A549 (cell line): ENCODE measurements around the gene PPP6R1. TPM values are rescaled to one million over a fixed set of nuclear protein-coding genes. Genes with fewer than 3 reads are reported as not detected.

Source experiments
- ATAC-seq, 2 experiments: fragments of 200-7000 bp in 1 of 2; fragments of >200 bp in 1 of 2; cut with Nextera tagmentation in 1 of 2; cut with Tn5 transposase in 1 of 2; 3 replicates each; pipeline versions ENCODE4 v1.8.0 to v1.9.1; 2018 to 2020; ENCODE audit warnings: mild to moderate bottlenecking in 1 of 2, moderate library complexity in 1 of 2
- CTCF ChIA-PET: fragments of 300-600 bp; sonication (Branson Sonifier 250); formaldehyde crosslinking; extraction: SDS; loops from one replicate; lab custom pipeline; 2021; ENCODE audit warnings: antibody characterized with exemption, inconsistent platforms; lab: Yijun Ruan, JAX
- POLR2A ChIA-PET: fragments of 350-600 bp; formaldehyde crosslinking; extraction: SDS; loops from one replicate; lab custom pipeline; 2021; ENCODE audit warnings: antibody characterized with exemption, inconsistent platforms; lab: Yijun Ruan, JAX
- DNase-seq, 2 experiments: peaks; one replicate each; pipeline versions ENCODE4 v3.0.0 to v3.0.0-alpha.2; 2011 to 2016; ENCODE audit warnings: low read depth in 1 of 2, low spot score in 1 of 2
- FAIRE-seq: peaks from 2 replicates; lab custom pipeline; 2011; peaks lifted over from hg19 to GRCh38; lab: Jason Lieb, UNC
- H3K27ac ChIP-seq, 2 experiments: fragments of >200 bp; sonication (Bioruptor Twin); formaldehyde crosslinking; 3 replicates each; pipeline ENCODE4 v1.5.1; 2016 to 2017
- H3K4me1 ChIP-seq: fragments of >200 bp; sonication (Bioruptor Twin); formaldehyde crosslinking; 3 replicates; pipeline ENCODE4 v1.6.1; 2016
- H3K4me2 ChIP-seq: fragments of >200 bp; sonication (Bioruptor Twin); formaldehyde crosslinking; 3 replicates; pipeline ENCODE4 v1.6.1; 2016
- H3K4me3 ChIP-seq: fragments of >200 bp; sonication (Bioruptor Twin); formaldehyde crosslinking; 3 replicates; pipeline ENCODE4 v1.5.1; 2016
- H3K9me3 ChIP-seq: fragments of >200 bp; sonication (Bioruptor Twin); formaldehyde crosslinking; 3 replicates; pipeline ENCODE4 v1.6.1; 2016
- BHLHE40 ChIP-seq: IDR thresholded peaks from 2 replicates; pipeline ENCODE4 v1.6.1; 2012; ENCODE audit warnings: low read depth, low read length, inconsistent platforms
- CBX2 ChIP-seq: fragments of 200-600 bp; sonication (generic); IDR thresholded peaks from 2 replicates; pipeline ENCODE4 v1.6.1; 2016; ENCODE audit warnings: low read depth, mild to moderate bottlenecking, borderline replicate concordance
- CBX8 ChIP-seq: fragments of 200-600 bp; sonication (generic); IDR thresholded peaks from 2 replicates; pipeline ENCODE4 v1.6.1; 2016
- CHD2 ChIP-seq: fragments of 150-350 bp; IDR thresholded peaks from 2 replicates; pipeline ENCODE4 v1.6.1; 2014; ENCODE audit warnings: low read length; ENCODE audit not compliant: partially characterized antibody
- EHF ChIP-seq: fragments of 250-450 bp; sonication (Bioruptor Pico); IDR thresholded peaks from 2 replicates; pipeline ENCODE4 v1.5.0; 2020; ENCODE audit warnings: mild to moderate bottlenecking
- EHMT2 ChIP-seq: fragments of 200-600 bp; sonication (generic); IDR thresholded peaks from 2 replicates; pipeline ENCODE4 v1.6.1; 2016; ENCODE audit warnings: antibody characterized with exemption, low read depth, mild to moderate bottlenecking, moderate library complexity
- FOSL2 ChIP-seq, 2 experiments: fragments of 450-650 bp in 1 of 2; fragments of >200 bp in 1 of 2; sonication (Bioruptor Twin) in 1 of 2; formaldehyde crosslinking; IDR thresholded peaks; 2 replicates each; pipeline versions ENCODE4 v1.5.0 to v1.6.1; 2016 to 2020; ENCODE audit warnings: mild to moderate bottlenecking in 1 of 2, moderate library complexity in 1 of 2
- FOXS1 ChIP-seq: fragments of 250-450 bp; sonication (Bioruptor Pico); IDR thresholded peaks from 2 replicates; pipeline ENCODE4 v1.5.0; 2020; ENCODE audit warnings: mild to moderate bottlenecking, moderate library complexity
- HDAC2 ChIP-seq: fragments of 200-600 bp; sonication (generic); IDR thresholded peaks from 2 replicates; pipeline ENCODE4 v1.6.1; 2016
- HMGXB4 ChIP-seq: fragments of 250-450 bp; sonication (Bioruptor Pico); IDR thresholded peaks from 2 replicates; pipeline ENCODE4 v1.5.0; 2021; ENCODE audit warnings: mild to moderate bottlenecking, moderate library complexity, borderline replicate concordance
- HOXB5 ChIP-seq: fragments of 250-450 bp; sonication (Bioruptor Pico); IDR thresholded peaks from 2 replicates; pipeline ENCODE4 v1.5.0; 2020; ENCODE audit warnings: mild to moderate bottlenecking, moderate library complexity
- JUNB ChIP-seq: fragments of >200 bp; sonication (Bioruptor Twin); formaldehyde crosslinking; IDR thresholded peaks from 2 replicates; pipeline ENCODE4 v1.6.1; 2016
- MAFK ChIP-seq: fragments of 450-650 bp; IDR thresholded peaks from 2 replicates; pipeline ENCODE4 v1.6.1; 2014; ENCODE audit not compliant: partially characterized antibody
- MAZ ChIP-seq: fragments of 150-350 bp; IDR thresholded peaks from 2 replicates; pipeline ENCODE4 v1.6.1; 2014; ENCODE audit warnings: antibody characterized with exemption, low read depth, low read length, borderline replicate concordance
- MYC ChIP-seq: IDR thresholded peaks from 2 replicates; pipeline ENCODE4 v1.6.1; 2012; ENCODE audit warnings: mild to moderate bottlenecking, inconsistent platforms, low read length, improper control_type of control experiment, borderline replicate concordance
- NFE2L2 ChIP-seq: fragments of 150-350 bp; conservative IDR thresholded peaks from 2 replicates; pipeline ENCODE4 v1.6.1; 2014; ENCODE audit warnings: low read length
- POLR2A ChIP-seq: IDR thresholded peaks from 2 replicates; pipeline ENCODE4 v1.6.1; 2012; ENCODE audit warnings: mild to moderate bottlenecking, low read length
- POLR2AphosphoS2 ChIP-seq: conservative IDR thresholded peaks from 2 replicates; pipeline ENCODE4 v1.6.1; 2012; ENCODE audit warnings: low read length, improper control_type of control experiment, inconsistent platforms
- RARB ChIP-seq: fragments of 250-450 bp; sonication (Bioruptor Pico); IDR thresholded peaks from 2 replicates; pipeline ENCODE4 v1.8.0; 2021; ENCODE audit warnings: mild to moderate bottlenecking, moderate library complexity
- REST ChIP-seq: fragments of 200-600 bp; sonication (generic); IDR thresholded peaks from 2 replicates; pipeline ENCODE4 v1.6.1; 2016; ENCODE audit warnings: antibody characterized with exemption, mild to moderate bottlenecking, moderate library complexity
- SREBF2 ChIP-seq: fragments of 450-650 bp; IDR thresholded peaks from 2 replicates; pipeline ENCODE4 v1.6.1; 2014; ENCODE audit warnings: mild to moderate bottlenecking, moderate library complexity
- ZSCAN20 ChIP-seq: fragments of 250-450 bp; sonication (Bioruptor Pico); IDR thresholded peaks from 2 replicates; pipeline ENCODE4 v1.8.0; 2022; ENCODE audit warnings: mild to moderate bottlenecking, moderate library complexity
- WGBS: methylation state at CpG from one replicate; pipeline ENCODE4 v1.1.6; 2017; ENCODE audit errors: missing lambda C conversion rate; 5-methylcytosine and 5-hydroxymethylcytosine counted together
- polyA plus RNA-seq, 4 experiments: library from polyadenylated mRNA; depleted of rRNA in 3 of 4; stranded (reverse); fragments of >200 nt; fragmentation: RNase III in 1 of 4; extraction: RNeasy Plus Mini Kit Qiagen cat#74134 plus additional on column Dnase treatment in 1 of 4; gene quantifications; 2 replicates in 3 of 4; 3 replicates in 1 of 4; pipeline ENCODE4 v1.2.3, GENCODE V29; 2011 to 2017

PPP6R1 gene
- polyA plus RNA-seq, 2 of the 4 experiments (the other 2 are of a cell fraction): 42.9 to 78.0 TPM

- 87% methylated on average over 11 of the region's 11 CpGs for WGBS
- DNase-seq (no peak), ATAC-seq (no peak)
- CTCF ChIA-PET: interaction anchor here (1.1 to 10.1 kb wide), 13 partner anchors 13 to 201 kb away, joined by 3 to 306 read pairs (median 32); partner anchors contain the start of genes GARIN5B, HSPBP1, KMT5C and TMEM150B
- Histone ChIP-seq H3K4me1 (peaks cover 6% of the 10 kb centered on the region; the same call in 2 of the 3 replicates), H3K4me3 (no peak overlapping the region), H3K9me3 (no peaks in the 10 kb centered on the region), H3K27ac (no peak overlapping the region)
- no peak for TF ChIP-seq RARB (CRISPR knock-in tag)
- TF ChIP-seq EHF (CRISPR knock-in tag): no peak
- no peak for TF ChIP-seq CBX2
- no peak for TF ChIP-seq POLR2A
- TF ChIP-seq MAFK: no peak
- TF ChIP-seq HDAC2: no peak
- TF ChIP-seq, all 56 proteins: peak for 0
- no peak overlapping the region for H3K4me2 ChIP-seq
- POLR2A ChIA-PET: no interaction called here
- no peak for FAIRE-seq
These were observed 44.7 kb upstream of the PPP6R1 start for GRCh38 chr19:55303477-55303876.

GRCh38 chr19:55302318-55302703 lies 43.5 kb upstream of the PPP6R1 start:
- WGBS: 39% methylated on average over 12 of the region's 12 CpGs
- Histone ChIP-seq H3K4me1 (peaks cover 6% of the 10 kb centered on the region; the same call in 2 of the 3 replicates), H3K4me2 (peak overlapping the region; percentile 97)
- TF ChIP-seq ZSCAN20 (CRISPR knock-in tag): no peak
- TF ChIP-seq HOXB5 (CRISPR knock-in tag): no peak
- TF ChIP-seq JUNB: no peak
- TF ChIP-seq CBX8: no peak
- TF ChIP-seq MYC: no peak
- TF ChIP-seq FOXS1: no peak
- TF ChIP-seq SREBF2: no peak
- no peak for TF ChIP-seq HMGXB4
- TF ChIP-seq EHMT2: no peak
- TF ChIP-seq POLR2AphosphoS2: no peak
- no peak for TF ChIP-seq RARB (CRISPR knock-in tag)
- no peak for TF ChIP-seq MAZ
- TF ChIP-seq NFE2L2: no peak
- no peak for TF ChIP-seq REST
- no peak for TF ChIP-seq FOSL2 (IDR thresholded peaks at IDR 0.05)
- no peak for TF ChIP-seq FOSL2 (CRISPR knock-in tag; IDR thresholded peaks at IDR 0.05)
- no peak for TF ChIP-seq BHLHE40
- no peak for TF ChIP-seq CHD2
- TF ChIP-seq, all 56 proteins: peak for 0
- no peaks in the 10 kb centered on the region for H3K9me3 ChIP-seq
- no peak for ATAC-seq
- POLR2A ChIA-PET: interaction anchor here (0.8 to 2.4 kb wide), 8 partner anchors 11 to 174 kb away, joined by 3 to 14 read pairs (median 4); partner anchors contain the start of genes HSPBP1, KMT5C, TMEM238 and UBE2S
- H3K4me3 ChIP-seq: peak overlapping the region; percentile 54
- CTCF ChIA-PET: interaction anchor here (0.6 to 10.1 kb wide), 46 partner anchors 12 to 304 kb away, joined by 3 to 306 read pairs (median 8); partner anchors contain the start of genes BRSK1, GARIN5B, HSPBP1 and IL11
- FAIRE-seq: no peak
- H3K27ac ChIP-seq: peak overlapping the region; percentile 87 to 88
- DNase-seq: no peak
